NCI-H1694 treated with DMSO at 0.1 percent for 48 hours (cell line): ENCODE results near the gene COL25A1.
"Not testable (repeated sequence)": the region's sequence is repeated elsewhere in the genome, so short reads cannot be mapped to it uniquely, and the experiment has no call there.

Experiments used
- DNase-seq: peaks from one replicate; lab custom pipeline; 2025; lab: John Stamatoyannopoulos, UW

COL25A1 gene

GRCh38 chr4:108903464-108904221, 398.8 kb downstream of the COL25A1 start:
- no peak for DNase-seq

- no peak for DNase-seq
These were observed 399.7 kb downstream of the COL25A1 start for GRCh38 chr4:108902769-108903168.

DNA sequence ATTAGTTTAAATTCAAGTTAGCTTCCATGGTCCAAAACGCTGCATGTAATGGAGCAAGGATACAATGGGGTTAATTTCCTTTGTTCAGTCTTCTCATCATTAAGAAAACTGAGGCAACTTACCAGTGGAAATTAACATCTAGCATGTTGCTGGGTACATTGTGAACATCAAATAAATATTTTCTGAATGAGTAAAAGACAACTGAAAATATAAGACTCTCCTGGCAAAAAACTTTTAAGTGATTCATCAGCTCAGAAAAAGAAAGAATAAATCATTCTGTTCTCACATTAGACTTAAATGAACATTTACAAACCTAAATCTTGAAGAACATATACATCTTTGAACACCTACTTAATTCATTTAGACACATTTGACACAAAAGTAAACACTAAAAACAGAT, 401.2 kb downstream of the COL25A1 start:
- DNase-seq = no peak

DNA sequence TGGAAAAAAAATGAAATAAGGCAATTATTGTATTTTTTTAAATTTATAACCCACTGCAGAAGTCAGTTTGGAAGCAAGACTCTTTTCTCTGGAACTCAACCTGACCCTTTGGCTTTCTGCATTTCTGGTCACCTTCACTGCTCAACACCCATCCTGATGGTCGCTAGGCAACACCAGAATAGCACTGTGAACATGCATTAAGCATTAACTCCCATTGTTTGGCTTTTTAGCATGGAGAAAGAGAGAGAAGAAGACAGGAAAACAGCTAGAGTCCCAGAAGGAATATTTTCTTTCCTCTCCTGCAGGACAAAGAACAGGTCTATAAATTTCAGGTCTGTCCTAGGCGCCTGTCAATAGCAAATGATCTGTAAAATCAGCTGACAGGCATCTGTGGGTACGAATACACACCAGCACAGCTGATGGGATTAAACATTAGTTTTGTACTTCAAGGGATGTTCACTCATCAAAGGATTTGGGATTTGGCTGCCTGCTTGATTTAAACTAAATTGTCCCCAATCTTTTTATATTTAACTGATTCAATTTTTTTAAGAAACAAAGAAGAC, 402.4 kb downstream of the COL25A1 start:
- DNase-seq = no peak

DNA sequence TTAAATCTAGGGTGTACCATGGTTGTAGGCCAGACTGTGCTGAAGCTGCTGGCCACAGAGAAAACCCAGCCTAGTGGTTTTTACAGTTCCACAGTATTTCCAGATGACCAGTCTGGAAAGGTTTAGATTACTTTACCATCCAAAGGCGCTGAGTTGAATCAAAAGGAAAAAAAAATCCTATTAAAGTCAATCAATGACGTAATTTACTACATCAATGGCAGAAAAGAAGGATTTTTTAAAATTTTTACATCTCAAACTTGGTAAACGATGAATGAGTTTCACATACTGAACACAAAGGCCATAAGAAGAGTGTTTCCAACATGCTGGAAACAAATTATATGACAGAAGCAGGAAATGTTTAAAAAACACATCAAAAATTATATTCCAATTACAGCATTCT, 409.0 kb downstream of the COL25A1 start:
- DNase-seq = no peak

GRCh38 chr4:108891896-108892590, 410.4 kb downstream of the COL25A1 start:
- no peak for DNase-seq

- DNase-seq = no peak
These were observed 412.0 kb downstream of the COL25A1 start for GRCh38 chr4:108890484-108890881.

- DNase-seq = no peak
These were observed 412.6 kb downstream of the COL25A1 start for GRCh38 chr4:108889696-108890483.

GRCh38 chr4:108888769-108889168, 413.7 kb downstream of the COL25A1 start:
- DNase-seq = no peak

- DNase-seq = no peak
These were observed 415.4 kb downstream of the COL25A1 start for GRCh38 chr4:108887034-108887433.

GRCh38 chr4:108885211-108885610, 417.2 kb downstream of the COL25A1 start:
- no peak for DNase-seq

DNA sequence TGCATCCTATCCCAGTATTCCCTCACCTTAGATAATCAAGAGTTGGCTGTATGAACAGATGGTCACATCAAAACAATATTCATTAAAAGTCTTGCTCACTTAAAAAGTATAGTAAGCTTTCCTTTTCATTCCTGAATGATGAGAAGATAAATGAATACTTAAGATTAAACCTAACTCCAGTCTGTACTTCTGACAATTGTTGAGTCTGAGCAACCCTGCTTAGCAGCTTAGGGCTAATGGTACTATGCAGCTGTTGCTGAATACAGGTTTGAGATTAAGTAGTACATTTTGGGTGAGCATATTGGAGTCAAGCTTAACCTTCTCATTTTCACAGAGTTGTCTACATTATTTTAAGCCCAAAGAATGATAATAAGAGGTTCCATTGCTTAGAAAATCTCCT, 417.9 kb downstream of the COL25A1 start:
- DNase-seq = no peak

DNA sequence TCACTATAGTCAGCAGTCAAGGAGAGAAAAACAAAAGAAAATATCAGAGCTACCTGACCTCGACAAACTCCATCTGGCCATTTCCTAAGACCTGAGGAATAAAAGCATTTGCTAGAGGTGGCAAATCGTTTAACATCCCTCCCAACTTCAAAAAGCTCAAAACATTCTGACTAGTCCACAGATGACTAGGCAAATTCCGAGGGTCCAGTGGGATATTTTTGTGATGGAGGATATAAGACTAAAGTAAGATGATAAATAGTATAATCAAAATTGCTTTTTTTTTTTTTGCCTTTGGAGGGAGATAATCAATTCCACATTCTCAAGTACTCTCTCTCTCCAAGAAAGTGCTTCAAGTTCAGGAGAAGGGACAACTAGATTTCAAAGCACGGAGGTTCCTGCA, 420.5 kb downstream of the COL25A1 start:
- DNase-seq = no peak

DNA sequence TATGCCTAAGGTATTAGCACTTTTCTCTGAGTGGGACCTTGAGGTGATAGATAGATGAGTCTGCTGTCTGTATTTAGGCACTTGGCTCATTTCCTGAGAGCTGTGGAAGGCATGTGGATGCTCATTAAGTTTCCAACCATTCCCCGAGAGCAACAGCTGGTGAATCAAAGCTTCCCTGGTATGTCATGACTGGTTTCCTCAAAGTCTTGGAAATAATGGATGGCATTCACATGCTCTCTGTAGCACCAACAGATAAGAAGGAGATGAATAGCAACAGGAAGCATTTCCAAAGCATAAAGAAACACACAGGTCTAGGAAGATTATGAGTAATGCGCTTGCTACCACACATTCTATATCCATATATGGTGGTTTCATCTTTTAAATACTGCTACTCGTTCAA, 421.3 kb downstream of the COL25A1 start:
- DNase-seq = no peak

GRCh38 chr4:108878806-108879205, 423.7 kb downstream of the COL25A1 start:
- no peak for DNase-seq

DNA sequence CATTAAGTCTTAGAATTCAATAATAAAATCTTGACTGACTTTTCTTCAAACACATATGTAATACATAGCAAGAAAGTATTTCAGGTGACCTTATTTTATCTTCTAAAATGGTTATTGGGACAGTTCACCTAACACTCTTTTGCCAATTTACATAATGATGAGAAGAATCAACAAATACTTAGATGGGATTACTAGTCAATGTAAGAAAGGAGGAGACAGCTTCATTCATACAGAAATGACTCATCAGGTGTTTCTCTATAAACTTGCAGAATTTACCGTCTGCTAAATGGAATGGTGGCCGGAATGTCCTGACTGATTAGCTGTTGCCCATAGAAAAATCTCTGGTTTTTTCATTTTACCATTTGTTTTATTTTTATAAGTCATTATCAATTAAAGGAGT, 424.6 kb downstream of the COL25A1 start:
- no peak for DNase-seq

DNA sequence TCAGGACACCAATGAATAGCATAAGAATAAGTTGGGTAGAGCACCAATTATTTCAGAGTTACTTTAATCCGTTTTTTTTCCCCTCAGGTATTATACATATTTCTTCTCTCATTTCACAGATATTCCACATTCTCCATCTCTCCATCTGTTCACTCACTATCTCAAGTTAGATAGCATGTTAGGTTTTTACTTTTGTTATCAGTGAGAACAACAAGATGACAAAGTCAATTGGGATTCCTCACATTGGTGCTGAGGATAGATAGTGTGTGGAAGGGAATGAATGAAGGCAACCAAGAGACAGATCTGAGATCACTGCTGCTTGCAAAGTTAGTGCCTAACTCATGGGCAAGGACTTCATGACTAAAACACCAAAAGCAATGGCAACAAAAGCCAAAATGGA, 427.7 kb downstream of the COL25A1 start:
- DNase-seq = no peak

- DNase-seq = not testable (repeated sequence)
These were observed 432.5 kb downstream of the COL25A1 start for GRCh38 chr4:108869970-108870369.

- DNase-seq = no peak
These were observed 433.7 kb downstream of the COL25A1 start for GRCh38 chr4:108868606-108869227.

- DNase-seq = no peak
These were observed 435.0 kb downstream of the COL25A1 start for GRCh38 chr4:108867476-108867875.

DNA sequence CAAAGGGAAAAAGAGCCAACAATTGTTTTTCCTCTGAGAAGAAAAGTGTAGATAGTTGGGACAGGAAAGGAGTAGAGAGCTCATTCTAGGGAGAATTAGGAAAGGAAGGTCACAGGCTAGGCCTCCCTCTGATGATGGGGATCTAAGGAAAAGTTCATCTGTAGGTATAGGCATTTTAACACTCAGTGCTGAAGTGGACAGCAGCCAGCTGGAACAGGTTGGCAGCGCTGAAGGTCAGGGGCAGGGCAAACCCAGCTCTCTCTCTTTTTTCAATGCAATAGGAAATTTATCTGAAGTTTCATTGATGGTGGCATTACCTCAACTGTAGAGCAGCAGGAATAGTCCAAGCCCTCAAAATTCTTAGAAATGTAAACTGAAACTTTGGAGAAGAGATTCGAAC, 441.1 kb downstream of the COL25A1 start:
- DNase-seq = no peak

- DNase-seq = no peak
These were observed 447.7 kb downstream of the COL25A1 start for GRCh38 chr4:108854786-108855185.
